OCI-LY3 (cell line): ENCODE measurements around the gene ASTN2.

Experiments
- EZH2phosphoT487 ChIP-seq: fragments of 200-600 bp; shearing (Covaris generic); IDR thresholded peaks from 2 replicates; pipeline ENCODE4 v1.6.1; 2018; ENCODE audit warnings: antibody characterized with exemption, mixed run types, low read depth
- TF ChIP-seq, protein P1 (sequence below): fragments of 200-600, 300-600 bp; sonication (generic); IDR thresholded peaks from 2 replicates; pipeline ENCODE4 v1.5.1; 2014; ENCODE audit warnings: antibody characterized with exemption, low read length, low read depth

DNA sequence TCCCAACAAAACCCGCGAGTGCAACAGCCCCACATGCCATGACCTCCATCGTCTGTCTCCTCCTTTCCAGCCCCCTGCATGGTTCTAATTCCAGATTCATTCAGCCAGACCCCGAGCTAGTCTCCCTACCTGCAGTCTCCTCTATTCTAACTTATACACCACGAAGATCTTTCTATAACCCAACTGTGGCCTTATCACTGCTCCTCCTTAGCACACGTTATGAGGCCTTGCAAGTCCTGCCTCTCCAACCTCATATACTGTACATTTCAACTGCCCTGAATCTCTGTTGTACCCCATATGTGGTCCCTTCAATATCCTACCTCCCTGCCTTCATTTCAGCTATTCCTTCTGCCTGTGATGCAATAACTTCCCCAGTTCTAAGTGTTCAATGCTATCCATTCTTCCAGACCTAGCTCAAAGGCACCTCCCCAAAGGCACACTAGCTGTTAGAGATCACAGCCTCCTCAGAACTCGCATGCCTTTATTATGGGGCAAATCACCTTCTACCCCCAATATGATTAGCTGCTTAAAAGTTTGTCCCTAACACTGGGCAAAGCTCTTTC is 942.8 kb downstream of the ASTN2 start:
- TF ChIP-seq, protein P1, sequence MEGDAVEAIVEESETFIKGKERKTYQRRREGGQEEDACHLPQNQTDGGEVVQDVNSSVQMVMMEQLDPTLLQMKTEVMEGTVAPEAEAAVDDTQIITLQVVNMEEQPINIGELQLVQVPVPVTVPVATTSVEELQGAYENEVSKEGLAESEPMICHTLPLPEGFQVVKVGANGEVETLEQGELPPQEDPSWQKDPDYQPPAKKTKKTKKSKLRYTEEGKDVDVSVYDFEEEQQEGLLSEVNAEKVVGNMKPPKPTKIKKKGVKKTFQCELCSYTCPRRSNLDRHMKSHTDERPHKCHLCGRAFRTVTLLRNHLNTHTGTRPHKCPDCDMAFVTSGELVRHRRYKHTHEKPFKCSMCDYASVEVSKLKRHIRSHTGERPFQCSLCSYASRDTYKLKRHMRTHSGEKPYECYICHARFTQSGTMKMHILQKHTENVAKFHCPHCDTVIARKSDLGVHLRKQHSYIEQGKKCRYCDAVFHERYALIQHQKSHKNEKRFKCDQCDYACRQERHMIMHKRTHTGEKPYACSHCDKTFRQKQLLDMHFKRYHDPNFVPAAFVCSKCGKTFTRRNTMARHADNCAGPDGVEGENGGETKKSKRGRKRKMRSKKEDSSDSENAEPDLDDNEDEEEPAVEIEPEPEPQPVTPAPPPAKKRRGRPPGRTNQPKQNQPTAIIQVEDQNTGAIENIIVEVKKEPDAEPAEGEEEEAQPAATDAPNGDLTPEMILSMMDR = no peak
- TF ChIP-seq EZH2phosphoT487 = no peak
